IPS-11a (cell line): Measurements from ENCODE around the gene NMS.

ENCODE experiments used
- H3K4me3 ChIP-seq: one replicate; pipeline ENCODE4 v1.5.1; 2013; ENCODE audit warnings: low read depth, low read length, control low read depth

Gene NMS

GRCh38 chr2:100484390-100484789 lies 14.1 kb downstream of the NMS start:
- no peak overlapping the region for H3K4me3 ChIP-seq

- H3K4me3 ChIP-seq: no peak overlapping the region
Observed at GRCh38 chr2:100485396-100485795, 15.1 kb downstream of the NMS start.

- no peak overlapping the region for H3K4me3 ChIP-seq
Observed at GRCh38 chr2:100494712-100495111, 24.4 kb downstream of the NMS start.

GRCh38 chr2:100502782-100503181 lies 32.5 kb downstream of the NMS start:
- H3K4me3 ChIP-seq: no peak overlapping the region

GRCh38 chr2:100504542-100504941 lies 34.3 kb downstream of the NMS start:
- H3K4me3 ChIP-seq: no peak overlapping the region

GRCh38 chr2:100509066-100509465 lies 38.8 kb downstream of the NMS start:
- H3K4me3 ChIP-seq: no peak overlapping the region

- no peak overlapping the region for H3K4me3 ChIP-seq
Observed at GRCh38 chr2:100513650-100514049, 43.4 kb downstream of the NMS start.

- H3K4me3 ChIP-seq: no peak overlapping the region
Observed at GRCh38 chr2:100517556-100517955, 47.3 kb downstream of the NMS start.

GRCh38 chr2:100518801-100519200 lies 48.5 kb downstream of the NMS start:
- H3K4me3 ChIP-seq: no peak overlapping the region

- H3K4me3 ChIP-seq: no peak overlapping the region
Observed at GRCh38 chr2:100520224-100520623, 49.9 kb downstream of the NMS start.

- no peak overlapping the region for H3K4me3 ChIP-seq
Observed at GRCh38 chr2:100522430-100522829, 52.1 kb downstream of the NMS start.

- no peak overlapping the region for H3K4me3 ChIP-seq
Observed at GRCh38 chr2:100524331-100524730, 54.0 kb downstream of the NMS start.

GRCh38 chr2:100526868-100527267 lies 56.6 kb downstream of the NMS start:
- no peak overlapping the region for H3K4me3 ChIP-seq

GRCh38 chr2:100527440-100528015 lies 57.2 kb downstream of the NMS start:
- no peak overlapping the region for H3K4me3 ChIP-seq

- H3K4me3 ChIP-seq: no peak overlapping the region
Observed at GRCh38 chr2:100529176-100529575, 58.9 kb downstream of the NMS start.

GRCh38 chr2:100529900-100530299 lies 59.6 kb downstream of the NMS start:
- no peak overlapping the region for H3K4me3 ChIP-seq
